ENCODE data around the gene CEP250.
"Not testable (repeated sequence)": the region's sequence is repeated elsewhere in the genome, so short reads cannot be mapped to it uniquely, and the experiment has no call there.

The CEP250 gene

GRCh38 chr20:35511814-35512420, 56.5 kb downstream of the CEP250 start:
- H3K4me3 ChIP-seq (ENCODE audit: low read depth, low read length) = no peak overlapping the region
- peak; percentile 32; the same call in 1 of the 2 replicates for TF ChIP-seq CTCF (IDR thresholded peaks at IDR 0.05; ENCODE audit: borderline replicate concordance, insufficient read depth, low read depth, low read length)

- no peak overlapping the region for H3K4me3 ChIP-seq (ENCODE audit: low read depth, low read length)
- TF ChIP-seq CTCF (IDR thresholded peaks at IDR 0.05; ENCODE audit: borderline replicate concordance, insufficient read depth, low read depth, low read length) = no peak
Observed at GRCh38 chr20:35514371-35514932, 59.1 kb downstream of the CEP250 start.

GRCh38 chr20:35515341-35515740, 59.9 kb downstream of the CEP250 start:
- TF ChIP-seq CTCF (IDR thresholded peaks at IDR 0.05; ENCODE audit: borderline replicate concordance, insufficient read depth, low read depth, low read length) = no peak
- no peak overlapping the region for H3K4me3 ChIP-seq (ENCODE audit: low read depth, low read length)

GRCh38 chr20:35515949-35516645, 60.7 kb downstream of the CEP250 start:
- no peak overlapping the region for H3K4me3 ChIP-seq (ENCODE audit: low read depth, low read length)
- TF ChIP-seq CTCF (IDR thresholded peaks at IDR 0.05; ENCODE audit: borderline replicate concordance, insufficient read depth, low read depth, low read length) = no peak

GRCh38 chr20:35517125-35517524, 61.7 kb downstream of the CEP250 start:
- no peak overlapping the region for H3K4me3 ChIP-seq (ENCODE audit: low read depth, low read length)
- TF ChIP-seq CTCF (IDR thresholded peaks at IDR 0.05; ENCODE audit: borderline replicate concordance, insufficient read depth, low read depth, low read length) = no peak

- not testable (repeated sequence) for H3K4me3 ChIP-seq (ENCODE audit: low read depth, low read length)
Observed at GRCh38 chr20:35517767-35518166, 62.4 kb downstream of the CEP250 start.

- H3K4me3 ChIP-seq (ENCODE audit: low read depth, low read length) = no peak overlapping the region
- TF ChIP-seq CTCF (IDR thresholded peaks at IDR 0.05; ENCODE audit: borderline replicate concordance, insufficient read depth, low read depth, low read length) = no peak
Observed at GRCh38 chr20:35518955-35519354, 63.6 kb downstream of the CEP250 start.
